HG03039 (cell line): ENCODE measurements around the gene BNC2.

ENCODE experiments used
- ATAC-seq: cut with Tn5 transposase; IDR thresholded peaks from one replicate; pipeline ENCODE4 v1.9.1; 2021; ENCODE audit warnings: mild to moderate bottlenecking, moderate library complexity; ENCODE audit not compliant: unreplicated experiment

The BNC2 gene

DNA sequence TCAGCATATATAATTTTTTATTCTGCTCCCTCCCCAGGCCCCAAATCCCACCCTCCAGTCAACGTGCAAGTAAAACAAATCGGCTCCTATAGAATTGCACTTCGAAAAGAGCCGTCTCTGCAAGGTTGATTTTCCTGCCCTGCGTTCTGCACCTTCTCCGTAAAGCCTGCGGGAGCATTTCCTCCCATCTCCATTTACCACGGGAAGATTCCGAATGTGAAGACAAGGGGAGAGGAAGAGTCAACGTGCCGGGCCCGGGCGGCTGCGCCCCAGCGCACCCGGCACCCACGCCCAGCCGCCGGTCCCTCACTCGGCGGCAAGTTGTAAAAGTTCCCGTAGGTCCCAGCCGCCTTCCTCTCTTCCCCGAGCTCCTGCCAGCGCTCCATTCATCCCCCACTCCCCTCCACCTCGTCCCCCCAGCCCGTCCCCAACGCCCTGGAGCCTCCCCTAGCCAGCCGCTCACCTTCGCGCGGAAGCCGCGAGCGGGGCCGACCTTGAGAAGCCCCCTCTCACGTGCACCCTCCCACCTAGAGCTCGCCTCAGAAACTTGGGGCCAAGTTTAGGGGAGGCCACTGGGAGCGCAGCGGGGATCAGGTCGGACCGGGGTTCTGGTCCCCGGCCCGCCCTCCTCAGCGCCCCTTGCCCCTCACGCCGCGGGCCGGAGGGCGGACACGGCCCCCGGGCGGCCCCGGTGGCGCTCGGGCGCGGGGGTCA lies 431 bp downstream of the BNC2 start:
- ATAC-seq: no peak

DNA sequence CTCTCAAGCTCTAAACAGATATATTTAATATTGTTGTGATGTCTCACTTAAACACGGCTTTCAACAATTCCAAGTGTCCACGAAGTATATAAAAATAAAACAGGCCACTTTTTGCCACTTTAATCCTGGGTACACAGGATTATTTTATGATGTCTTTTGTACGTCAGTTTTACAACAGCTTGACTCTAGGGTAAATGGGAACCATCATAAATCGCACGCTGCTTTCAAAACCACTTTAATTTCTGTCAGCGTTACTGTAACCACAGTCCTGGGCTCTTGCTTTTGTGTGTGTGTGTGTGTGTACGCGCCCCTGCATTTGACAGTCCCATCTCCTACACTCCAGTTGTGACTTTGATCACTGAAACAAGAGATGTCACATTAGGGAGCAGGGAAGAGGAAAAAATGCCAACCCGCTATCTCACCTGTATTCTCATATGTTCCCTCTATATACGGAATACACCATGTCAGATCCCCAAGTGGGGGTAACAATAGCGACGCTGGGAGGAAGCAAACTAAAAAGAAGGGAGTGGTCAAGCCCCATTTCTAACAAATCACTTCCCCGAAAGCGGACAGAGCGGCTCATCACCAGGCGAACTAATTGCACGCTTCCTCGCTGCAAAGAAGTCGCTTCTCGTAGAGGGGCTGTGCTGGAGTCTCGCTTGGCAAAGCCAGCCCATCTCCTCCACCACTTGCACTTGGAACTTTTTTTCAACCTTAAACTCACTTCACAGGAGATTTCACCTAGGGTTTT lies 1.2 kb downstream of the BNC2 start:
- ATAC-seq: no peak

DNA sequence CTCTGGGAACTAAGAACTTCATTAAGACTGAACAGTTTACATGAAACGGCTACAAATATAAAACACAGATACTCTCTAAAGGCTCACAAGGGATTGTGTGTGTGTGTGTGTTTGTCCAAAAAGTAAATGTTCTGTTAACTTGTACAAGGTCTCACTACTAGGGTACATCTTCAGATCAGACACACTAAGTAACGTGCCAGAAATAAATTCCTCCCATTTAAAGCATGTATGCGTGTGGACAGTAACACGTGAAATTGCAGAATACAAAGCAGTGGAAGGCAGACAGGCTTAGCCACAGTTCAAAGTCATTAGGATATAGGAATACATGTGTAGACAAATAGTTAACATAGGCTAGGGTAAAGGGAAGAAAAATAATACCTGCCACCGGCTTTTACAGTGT lies 1.8 kb downstream of the BNC2 start:
- ATAC-seq: no peak

DNA sequence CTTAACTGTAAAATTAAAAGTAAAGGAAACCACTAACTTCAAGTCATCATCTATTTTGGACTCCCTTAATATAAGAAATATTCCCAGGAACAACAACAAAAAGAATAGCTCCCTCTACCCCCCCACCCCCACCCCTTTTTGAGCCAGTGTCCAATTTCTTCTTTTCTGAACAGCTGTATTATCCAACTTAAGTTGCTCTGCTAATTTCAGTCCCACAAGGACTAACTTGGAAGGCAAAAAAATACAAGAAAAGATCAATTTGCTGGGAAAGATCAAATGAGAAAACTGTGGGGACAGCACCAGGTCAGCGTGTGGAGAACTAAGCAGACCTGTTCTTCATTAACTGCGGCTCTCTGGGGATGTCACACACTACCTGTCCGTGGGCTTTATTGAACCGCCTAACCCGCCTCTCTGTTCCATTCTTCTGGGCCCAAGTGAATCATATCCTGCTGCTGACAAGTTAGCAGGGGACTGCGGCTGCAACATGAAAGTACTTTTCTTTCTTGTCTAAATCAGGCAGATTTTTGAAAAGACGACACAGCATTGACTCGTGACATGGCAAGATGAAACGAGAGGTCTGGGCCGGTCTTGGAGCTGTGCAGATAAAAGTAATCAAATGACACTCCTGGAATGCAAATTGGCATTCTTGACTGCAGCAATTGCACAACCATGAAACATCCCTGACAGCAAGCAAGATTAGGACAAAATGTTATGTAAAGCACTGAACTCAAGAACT lies 2.7 kb downstream of the BNC2 start:
- ATAC-seq: no peak

DNA sequence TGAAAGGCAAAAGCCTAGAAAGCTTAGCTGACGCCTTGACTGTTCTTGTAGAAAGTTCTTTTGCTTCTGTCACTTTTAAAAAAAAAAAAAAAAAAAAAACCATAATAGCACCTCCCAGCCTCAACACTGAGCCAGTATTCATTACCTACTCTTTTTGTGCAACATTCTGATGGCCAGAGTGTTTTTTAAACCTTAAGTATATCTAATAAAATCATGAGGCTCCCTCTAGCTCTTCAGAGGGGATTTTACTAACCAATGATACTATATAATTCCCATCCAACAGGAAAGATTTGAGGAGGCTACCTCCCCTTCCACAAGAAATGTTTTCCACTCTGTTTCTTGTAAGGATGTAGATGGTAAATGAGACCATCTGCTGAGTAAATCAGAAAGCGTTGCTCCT lies 3.9 kb downstream of the BNC2 start:
- ATAC-seq: no peak

DNA sequence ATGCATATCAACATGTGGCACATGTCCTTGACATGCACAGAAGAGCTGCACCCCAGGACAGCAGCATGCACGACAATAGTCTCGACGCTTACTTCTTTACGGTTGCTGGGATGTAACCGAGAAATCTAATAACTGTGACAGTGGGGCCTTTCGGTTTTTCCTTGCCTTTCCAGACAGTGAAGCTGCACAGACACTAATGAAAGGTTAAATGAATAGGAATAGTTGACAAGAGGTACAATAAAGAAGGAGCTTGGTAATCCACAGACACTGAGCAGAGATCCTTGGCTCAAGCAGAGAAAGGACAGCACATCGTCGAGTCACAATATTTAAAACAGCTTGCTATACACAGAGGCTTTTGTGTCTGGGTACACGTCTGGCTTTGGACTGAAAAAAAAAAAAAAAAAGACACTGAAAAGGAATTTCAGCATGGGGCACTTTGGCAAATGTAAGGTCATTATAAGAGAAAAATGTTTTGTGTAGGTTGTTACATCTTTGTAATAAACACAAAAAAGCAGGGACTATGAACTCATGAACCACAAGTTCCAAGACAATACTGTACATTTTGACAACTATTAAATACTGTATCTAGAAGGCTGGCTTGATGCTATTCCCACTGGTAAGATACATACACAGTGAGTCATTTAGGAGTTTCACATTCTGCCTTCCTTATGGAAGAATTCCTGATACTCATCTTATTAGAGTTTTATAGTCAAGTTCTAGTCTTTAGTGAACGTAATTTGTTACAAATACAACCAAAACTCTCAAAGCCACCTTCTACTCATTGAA lies 5.6 kb downstream of the BNC2 start:
- no peak for ATAC-seq

DNA sequence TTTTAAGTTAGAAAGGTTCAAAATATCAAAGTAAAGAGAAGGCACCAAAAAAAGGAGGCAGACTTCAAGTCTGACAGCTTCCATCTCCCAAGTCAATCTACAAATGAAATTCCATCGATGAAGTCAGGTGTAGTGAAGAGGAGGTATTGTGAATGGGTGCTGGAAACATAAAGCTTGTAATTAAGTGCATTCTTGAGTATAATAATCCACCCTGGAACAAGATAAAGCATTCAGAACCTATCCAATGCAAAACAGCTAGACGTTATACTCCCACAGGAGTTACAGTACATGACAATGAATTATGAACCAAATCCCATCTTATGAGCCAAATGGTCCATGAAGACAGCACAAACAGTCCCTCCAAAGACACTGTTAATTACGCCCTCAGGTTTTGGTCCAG lies 22.3 kb downstream of the BNC2 start:
- no peak for ATAC-seq

DNA sequence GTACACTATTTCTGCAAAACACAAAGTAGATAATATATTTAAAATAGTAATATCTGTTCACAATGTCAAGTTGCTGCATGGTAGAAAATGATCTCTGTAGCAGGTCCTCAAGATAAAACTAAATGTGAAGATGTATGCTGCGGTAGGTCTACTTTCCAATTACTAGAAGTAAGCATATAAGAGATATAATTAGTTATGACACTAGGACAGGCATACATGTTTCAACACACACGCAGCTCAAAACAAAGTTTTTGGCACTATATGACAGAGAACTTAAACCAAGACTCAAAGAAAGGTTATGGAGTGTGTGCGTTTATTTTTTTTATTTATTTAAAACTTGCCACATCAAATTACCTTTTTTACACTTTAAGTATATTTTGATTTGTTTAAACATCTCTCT lies 23.5 kb downstream of the BNC2 start:
- ATAC-seq: no peak

DNA sequence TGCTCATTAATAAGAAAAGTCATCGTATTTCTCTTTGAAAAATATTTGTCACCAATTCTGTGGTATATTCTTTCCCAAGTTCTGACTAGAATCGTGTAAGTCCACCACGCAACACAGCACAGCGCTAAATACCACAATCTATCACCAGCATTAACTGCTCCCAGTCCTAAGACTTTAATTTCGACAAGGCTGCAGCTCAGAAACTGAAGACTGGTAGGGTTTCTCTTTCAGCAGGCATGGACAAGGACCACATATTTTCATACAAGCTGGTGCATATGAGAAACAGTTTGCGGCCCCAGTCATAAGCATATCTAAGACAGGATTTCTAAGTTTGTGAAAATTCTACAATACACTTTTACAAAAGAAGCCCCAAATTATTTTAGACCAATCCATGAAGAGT lies 24.1 kb downstream of the BNC2 start:
- no peak for ATAC-seq

DNA sequence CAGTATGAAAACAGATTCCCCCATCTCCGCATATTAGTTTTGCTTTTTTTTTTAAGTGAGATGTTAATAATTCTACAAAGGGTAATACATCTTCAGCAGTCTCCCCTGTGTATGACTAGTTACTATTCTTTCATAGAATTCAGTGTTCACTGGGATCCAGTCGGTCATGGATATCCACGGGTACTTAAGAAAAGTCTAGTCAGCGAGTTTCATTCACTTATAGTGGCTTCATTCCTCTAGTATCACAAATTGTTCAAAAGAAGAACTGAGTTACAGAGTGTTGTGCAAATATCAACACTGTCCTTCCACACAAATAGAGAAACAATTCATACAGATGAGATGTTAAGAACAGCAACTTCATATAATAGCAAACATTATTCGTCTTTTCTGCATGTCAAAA lies 35.7 kb downstream of the BNC2 start:
- no peak for ATAC-seq

DNA sequence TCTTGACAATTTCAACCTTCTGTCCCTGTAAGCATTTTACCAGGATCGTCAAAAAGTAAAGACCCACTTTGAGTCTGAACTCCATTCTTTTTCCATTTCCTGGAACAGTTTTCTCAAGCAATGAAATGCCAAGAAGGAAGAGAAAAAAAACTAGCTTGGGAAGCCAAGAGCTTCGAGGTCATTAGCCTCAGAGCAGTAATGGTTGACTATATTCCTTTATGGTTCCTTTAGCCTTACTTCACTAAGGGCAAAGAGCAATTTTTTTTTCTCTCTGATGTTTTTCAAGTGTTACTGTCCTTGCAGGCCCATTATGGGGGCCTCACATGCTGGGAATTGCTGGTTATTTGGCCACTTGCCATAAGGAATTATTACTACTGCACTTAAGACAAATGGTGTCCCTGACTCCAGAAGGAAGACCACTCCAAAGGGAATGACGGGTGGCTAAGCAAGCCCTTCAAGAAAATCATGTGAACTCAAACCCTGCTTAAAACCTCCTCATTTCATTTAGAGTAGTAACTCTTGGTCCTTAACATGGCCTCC lies 37.1 kb downstream of the BNC2 start:
- ATAC-seq: no peak

DNA sequence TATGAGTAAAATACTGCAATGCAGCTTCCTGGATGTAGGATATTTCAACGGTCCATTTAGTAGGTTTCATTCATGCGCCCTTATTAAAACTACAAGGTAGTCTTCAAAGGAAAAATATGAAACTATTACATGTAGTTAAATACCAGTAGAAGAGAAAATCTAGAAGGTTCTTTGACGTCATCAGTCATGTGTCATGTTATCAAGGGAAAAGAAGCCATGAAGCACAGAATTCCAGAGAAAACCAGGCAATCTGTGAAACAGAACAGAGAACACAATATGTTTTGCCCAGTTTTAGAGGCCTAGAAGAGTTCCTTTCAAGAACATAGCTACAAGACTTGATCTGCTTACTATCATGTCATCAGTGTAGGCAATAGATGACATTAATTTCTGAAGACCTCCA lies 38.4 kb downstream of the BNC2 start:
- no peak for ATAC-seq

DNA sequence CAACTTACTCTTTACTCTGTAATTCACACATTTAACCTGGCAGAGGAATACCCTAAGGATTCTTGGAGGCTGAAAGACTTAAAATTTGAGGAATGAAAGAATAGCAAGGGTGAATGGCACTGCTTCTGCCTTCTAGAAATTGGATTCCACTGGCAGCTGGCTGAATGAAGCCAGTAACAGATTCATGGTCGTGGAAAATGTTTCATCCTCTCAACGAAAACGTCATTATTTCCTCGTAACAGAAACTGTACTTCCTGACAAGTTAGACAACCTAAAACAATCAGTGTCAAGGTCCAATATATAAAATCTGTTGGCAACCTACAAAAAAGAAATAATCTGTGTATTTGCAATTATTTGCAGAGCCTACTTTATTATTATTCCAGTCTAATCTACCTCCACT lies 39.7 kb downstream of the BNC2 start:
- ATAC-seq: no peak

DNA sequence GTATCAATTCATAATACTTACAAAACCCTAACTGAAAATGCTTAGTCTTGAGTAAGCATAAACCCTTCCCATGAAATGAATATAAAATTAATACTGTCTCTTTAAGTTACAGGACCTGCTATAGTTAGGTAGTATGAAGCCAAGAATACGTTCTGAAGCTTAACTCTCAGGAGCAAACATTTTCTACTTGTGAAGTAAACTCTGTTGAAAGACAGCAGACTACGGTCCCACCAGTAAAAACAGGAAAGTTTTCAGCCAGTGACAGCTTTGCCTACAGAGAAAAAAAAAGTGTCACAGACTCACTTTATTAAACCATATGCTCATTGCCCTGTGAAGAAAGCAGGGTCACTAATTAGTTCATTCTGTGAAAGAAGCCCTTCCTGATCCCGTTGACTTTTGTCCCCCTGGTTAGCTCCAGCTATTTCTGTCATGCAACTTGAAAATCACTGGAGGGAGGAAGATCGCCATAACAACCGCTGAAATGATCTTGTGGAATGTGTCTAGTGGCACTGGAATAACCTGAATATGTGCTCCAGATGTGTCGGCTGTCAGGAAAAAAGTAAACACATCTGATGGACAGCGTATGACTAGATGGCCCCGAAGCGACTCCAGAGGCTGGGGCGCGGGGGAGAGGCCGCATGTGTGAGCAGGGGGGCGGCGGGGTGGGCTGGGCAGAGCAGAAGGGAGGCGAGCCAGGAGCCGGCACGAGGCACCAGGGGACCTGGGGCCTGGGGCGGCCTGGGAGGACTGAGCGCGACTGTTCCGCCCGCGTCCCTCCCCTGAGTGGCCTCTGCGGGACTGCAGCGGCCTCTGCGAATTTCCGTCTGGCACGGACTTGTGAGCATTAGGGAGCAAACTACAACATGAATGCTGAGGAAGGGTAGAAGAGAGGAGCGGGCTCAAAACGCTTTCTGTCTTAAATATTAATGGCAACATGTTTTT lies 41.9 kb downstream of the BNC2 start:
- no peak for ATAC-seq

DNA sequence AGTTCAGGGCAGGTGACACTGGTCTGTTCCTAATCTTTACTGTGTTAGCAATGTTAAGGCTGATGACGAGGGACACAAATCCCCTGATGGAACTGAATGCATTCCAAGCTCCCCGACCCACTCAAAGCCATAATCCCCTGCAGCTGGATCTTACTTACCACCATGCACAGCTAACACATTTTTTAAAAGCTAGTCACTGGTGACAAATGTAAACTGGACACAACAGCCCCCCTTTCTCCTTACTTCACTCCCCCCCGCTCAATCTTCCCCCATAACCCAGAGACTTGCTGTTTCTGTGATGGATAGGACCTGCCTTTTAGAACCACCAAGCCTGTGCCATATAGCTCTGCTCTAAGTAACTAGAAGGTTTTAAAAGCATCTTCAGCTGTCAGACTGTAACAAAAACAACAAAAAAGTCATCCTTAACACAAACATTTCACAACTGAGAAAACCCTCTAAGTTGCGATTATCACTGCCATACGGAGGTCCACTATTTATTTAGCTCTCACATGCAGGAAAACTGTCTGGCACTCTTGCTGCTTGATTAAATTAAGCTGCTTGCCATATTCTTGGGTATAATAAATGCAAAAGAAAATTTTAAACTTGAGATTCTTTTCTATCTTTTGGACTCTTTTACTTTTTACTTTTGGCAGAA lies 44.4 kb downstream of the BNC2 start:
- no peak for ATAC-seq

DNA sequence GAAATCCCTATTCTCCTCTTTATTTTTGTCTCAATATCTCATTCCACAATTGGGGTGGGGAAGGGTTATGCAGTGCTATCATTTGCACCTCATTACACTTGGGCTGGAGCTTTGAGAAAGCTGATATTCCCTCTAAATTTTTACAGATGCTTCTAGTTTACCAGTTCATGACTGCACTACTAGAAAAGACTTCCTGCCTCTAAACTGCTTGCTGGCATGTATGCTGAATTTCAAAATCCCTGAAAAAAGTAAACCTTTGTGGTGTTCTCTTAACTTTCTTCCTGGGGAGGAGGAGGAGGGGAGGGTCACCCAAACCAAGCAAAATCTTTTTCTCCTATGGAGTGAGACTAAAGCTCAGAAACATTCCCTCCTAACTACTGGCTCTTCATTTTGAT lies 45.1 kb downstream of the BNC2 start:
- ATAC-seq: no peak

DNA sequence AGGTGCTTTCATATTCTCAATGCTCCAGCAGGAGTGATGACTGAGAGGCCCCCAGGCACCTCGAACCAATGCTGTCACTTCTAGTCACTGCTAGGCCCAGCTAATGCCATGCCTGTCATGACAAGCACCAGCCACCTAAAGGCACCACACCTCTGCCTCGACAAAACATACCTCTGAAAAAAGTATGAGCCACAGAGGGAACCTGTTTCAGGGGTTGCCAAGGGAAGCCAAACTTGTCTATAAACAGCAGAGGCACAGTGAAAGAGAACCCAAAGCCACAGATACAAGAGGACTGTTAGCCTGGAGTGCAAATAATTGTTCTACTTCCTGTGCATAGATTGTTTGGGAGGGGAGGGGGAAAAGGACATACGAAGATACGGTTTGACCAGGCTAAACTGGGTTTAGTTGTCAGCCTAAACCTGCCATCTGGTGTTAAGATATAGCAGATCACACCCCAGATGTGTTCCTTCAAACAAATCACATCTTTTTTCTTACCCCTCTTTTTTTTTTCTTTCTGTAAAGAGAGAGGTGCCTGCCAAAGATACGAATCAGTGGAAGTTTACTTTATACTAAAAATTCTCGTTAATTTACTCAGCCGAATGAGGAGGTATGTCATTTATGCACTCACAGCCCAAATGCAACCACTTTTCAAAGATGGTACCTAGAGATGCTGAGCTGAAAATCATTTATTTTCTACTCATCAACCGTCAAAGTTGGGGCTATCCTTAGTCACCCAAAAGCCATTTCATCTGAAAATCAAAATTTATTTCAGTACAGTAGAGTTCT lies 45.7 kb downstream of the BNC2 start:
- no peak for ATAC-seq

DNA sequence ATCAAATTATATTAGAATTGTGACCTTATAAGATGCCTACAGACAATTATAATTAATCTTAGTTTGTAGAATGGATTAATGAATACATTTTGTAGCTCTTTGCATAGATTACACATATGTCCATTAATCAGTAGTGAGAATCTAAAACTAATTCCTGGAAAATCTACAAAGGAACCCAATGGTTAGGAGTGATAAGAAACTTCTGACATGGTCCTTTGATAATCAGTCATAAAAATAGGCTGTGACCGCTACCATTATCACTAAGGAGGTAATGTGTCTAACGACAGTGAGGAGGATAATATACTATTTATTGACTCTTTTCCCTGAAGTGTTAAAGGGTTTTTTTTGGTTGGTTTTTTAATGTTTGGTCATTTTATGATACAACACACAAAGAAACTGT lies 46.6 kb downstream of the BNC2 start:
- no peak for ATAC-seq

DNA sequence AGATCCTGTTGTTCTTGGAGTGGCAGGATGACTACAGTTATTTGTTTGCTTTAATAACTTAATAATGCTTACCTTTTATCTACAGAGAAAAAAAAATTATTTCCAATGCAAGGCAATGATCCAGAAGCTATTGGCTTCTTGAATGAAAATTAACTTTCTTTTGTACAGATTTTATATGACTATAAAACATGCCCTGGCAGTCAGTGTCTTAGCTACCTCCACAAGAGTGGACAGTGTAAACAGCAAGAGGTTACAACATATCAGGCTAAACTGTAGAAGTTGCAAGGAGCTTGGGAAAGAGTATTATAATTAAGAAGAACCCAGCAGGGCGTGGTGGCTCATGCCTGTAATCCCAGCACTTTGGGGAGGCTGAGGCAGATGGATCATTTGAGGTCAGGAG lies 49.1 kb downstream of the BNC2 start:
- ATAC-seq: no peak
